Calu3 (cell line): Measurements from ENCODE around the gene SLC39A11. TPM values are rescaled to one million over a fixed set of nuclear protein-coding genes. Genes with fewer than 3 reads are reported as not detected.
A peak's percentile ranks its signal among the peaks of the same experiment; 100 is the strongest.

Source experiments
- BruUV-seq: library from RNA; stranded (reverse); fragments of 400-500 nt; replicated peaks from 2 replicates; lab custom pipeline; 2021; lab: Mats Ljungman, UMichigan
- CTCF ChIA-PET: fragments of 300-600 bp; sonication (Branson Sonifier 250); formaldehyde crosslinking; loops from one replicate; lab custom pipeline; 2022; ENCODE audit warnings: antibody characterized with exemption; lab: Charles Lee
- DNase-seq: peaks from one replicate; pipeline ENCODE4 v3.0.0; 2022
- H3K27ac Mint-ChIP-seq: one replicate; pipeline ENCODE4 v1.8.0; 2022; ENCODE audit warnings: mixed read lengths; ENCODE audit not compliant: unreplicated experiment
- H3K27me3 Mint-ChIP-seq: one replicate; pipeline ENCODE4 v1.8.0; 2022; ENCODE audit warnings: mixed read lengths; ENCODE audit not compliant: unreplicated experiment
- H3K36me3 Mint-ChIP-seq: one replicate; pipeline ENCODE4 v1.8.0; 2022; ENCODE audit warnings: mild to moderate bottlenecking, moderate library complexity, mixed read lengths; ENCODE audit not compliant: insufficient read depth, unreplicated experiment
- H3K4me1 Mint-ChIP-seq: one replicate; pipeline ENCODE4 v1.8.0; 2022; ENCODE audit warnings: mild to moderate bottlenecking, low read depth, mixed read lengths; ENCODE audit not compliant: unreplicated experiment
- H3K4me3 Mint-ChIP-seq: one replicate; pipeline ENCODE4 v1.8.0; 2022; ENCODE audit warnings: mild to moderate bottlenecking, low read depth, moderate library complexity, mixed read lengths; ENCODE audit not compliant: unreplicated experiment
- H3K9me3 Mint-ChIP-seq: one replicate; pipeline ENCODE4 v1.8.0; 2022; ENCODE audit warnings: low read depth, mixed read lengths; ENCODE audit not compliant: unreplicated experiment
- CTCF ChIP-seq: fragments of 200-600 bp; IDR thresholded peaks from one replicate; pipeline ENCODE4 v1.8.0; 2022; ENCODE audit warnings: antibody characterized with exemption; ENCODE audit not compliant: unreplicated experiment
- intact Hi-C: fragments of 100-400 bp; cut with micrococcal nuclease; formaldehyde crosslinking; loops from one replicate; pipeline ENCODE4 v1.10.0; 2022; ENCODE audit not compliant: unreplicated experiment
- total RNA-seq: library from RNA; stranded (reverse); gene quantifications from 2 replicates; pipeline ENCODE4 v1.2.3, GENCODE V29; 2022

Gene SLC39A11
- total RNA-seq, 1 experiment from 2014 or later = 60.3 TPM

DNA sequence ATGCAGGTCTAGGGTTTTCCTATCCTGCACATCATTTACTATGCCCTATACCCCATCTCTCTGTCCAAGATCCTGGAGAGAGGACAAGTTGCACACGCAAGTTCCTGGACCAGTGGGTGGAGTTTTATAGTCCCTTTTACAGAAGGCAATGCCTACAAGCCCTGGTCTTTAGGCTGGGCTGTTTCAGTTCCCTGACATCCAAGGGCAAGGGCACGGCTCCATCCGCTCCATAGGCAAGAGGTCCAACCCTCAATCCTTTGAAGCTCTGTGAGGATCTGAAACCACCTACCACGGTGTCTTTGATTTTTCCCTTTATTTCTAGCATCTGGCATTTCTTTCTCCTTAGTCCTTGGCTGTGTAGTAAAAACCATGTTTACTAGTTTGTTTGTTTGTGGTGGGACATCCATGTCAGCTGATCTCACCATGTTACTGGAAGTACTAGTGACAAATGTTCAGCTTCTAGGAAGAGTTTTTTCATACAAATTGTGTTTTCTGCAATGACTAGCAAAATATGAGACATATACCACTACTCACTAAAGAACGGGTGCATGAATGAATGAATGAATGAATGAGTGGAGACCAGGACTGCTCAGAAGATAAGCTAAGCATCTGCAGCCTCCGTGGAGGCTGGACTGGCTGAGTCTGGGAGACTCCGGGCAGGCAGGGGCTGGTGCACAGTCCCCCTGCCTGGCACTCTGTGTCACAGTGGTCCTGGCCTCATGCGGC is 359.4 kb downstream of the SLC39A11 start:
- H3K27ac Mint-ChIP-seq = no peak overlapping the region
- no TSS peak for BruUV-seq
- CTCF ChIA-PET = interaction anchor here (0.5 kb wide), 1 partner anchor 489 kb away, joined by 3 read pairs; no protein-coding TSS in a partner anchor
- intact Hi-C loops = no loop called here
- no peaks in the 10 kb centered on the region for H3K36me3 Mint-ChIP-seq
- peaks cover 19% of the 10 kb centered on the region for H3K4me1 Mint-ChIP-seq
- no peak overlapping the region for H3K4me3 Mint-ChIP-seq
- no peak for TF ChIP-seq CTCF
- no peaks in the 10 kb centered on the region for H3K27me3 Mint-ChIP-seq
- no peak for DNase-seq
- H3K9me3 Mint-ChIP-seq = no peaks in the 10 kb centered on the region

- no peak overlapping the region for H3K27ac Mint-ChIP-seq
- no peaks in the 10 kb centered on the region for H3K36me3 Mint-ChIP-seq
- no peak for DNase-seq
- no peaks in the 10 kb centered on the region for H3K27me3 Mint-ChIP-seq
- CTCF ChIA-PET = no interaction called here
- no peak for TF ChIP-seq CTCF
- intact Hi-C loops = no loop called here
- BruUV-seq = no TSS peak
- peaks cover 45% of the 10 kb centered on the region for H3K4me1 Mint-ChIP-seq
- H3K9me3 Mint-ChIP-seq = no peaks in the 10 kb centered on the region
- no peak overlapping the region for H3K4me3 Mint-ChIP-seq
Measured at GRCh38 chr17:72730077-72730476, 362.4 kb downstream of the SLC39A11 start.

- no peak for DNase-seq
- CTCF ChIA-PET = interaction anchor here (0.5 to 4.8 kb wide), 14 partner anchors 9 to 1637 kb away, joined by 3 to 41 read pairs (median 4); partner anchors contain the start of gene COG1
- H3K27ac Mint-ChIP-seq = no peak overlapping the region
- H3K4me3 Mint-ChIP-seq = no peak overlapping the region
- no peaks in the 10 kb centered on the region for H3K27me3 Mint-ChIP-seq
- TF ChIP-seq CTCF = no peak
- peaks cover 47% of the 10 kb centered on the region for H3K4me1 Mint-ChIP-seq
- H3K9me3 Mint-ChIP-seq = no peaks in the 10 kb centered on the region
- intact Hi-C loops = loop anchor here (1.0 to 5.0 kb wide), 4 partner anchors 430 to 645 kb away; no protein-coding TSS in a partner anchor
- no TSS peak for BruUV-seq
- H3K36me3 Mint-ChIP-seq = no peaks in the 10 kb centered on the region
Measured at GRCh38 chr17:72726936-72727335, 365.6 kb downstream of the SLC39A11 start.

DNA sequence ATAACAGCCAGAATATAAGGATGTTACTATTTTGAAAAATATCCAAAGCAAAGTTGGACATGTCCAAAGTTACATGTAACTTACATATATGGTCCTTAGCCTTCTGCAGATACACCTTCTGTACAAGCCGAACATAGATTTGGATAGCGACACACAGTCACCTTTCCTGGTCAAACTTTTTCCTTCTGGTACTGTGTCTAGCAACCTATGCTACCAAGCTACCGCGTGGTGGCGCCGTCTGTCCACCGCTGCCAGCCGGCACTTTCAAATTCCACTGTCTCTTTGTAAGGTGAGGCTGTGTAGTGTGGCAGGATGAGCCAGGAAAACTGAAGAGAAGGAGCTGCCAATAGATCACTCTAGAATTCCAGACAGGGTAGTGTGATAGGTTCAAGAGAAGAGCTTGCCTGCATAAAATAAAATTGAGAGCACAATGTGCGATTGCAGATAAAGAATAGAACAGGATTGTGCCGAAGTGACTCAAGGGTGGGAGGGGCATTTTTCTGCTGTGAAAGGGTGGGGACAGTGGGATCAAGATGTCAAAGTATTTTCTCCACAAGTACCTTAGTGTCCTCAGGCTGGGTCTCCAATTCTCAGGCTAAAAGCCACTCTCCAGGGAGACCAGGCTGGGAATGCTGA is 366.9 kb downstream of the SLC39A11 start:
- Mint-ChIP-seq H3K36me3 (no peaks in the 10 kb centered on the region), H3K4me3 (no peak overlapping the region), H3K27ac (peak overlapping the region; percentile 2), H3K4me1 (peaks cover 45% of the 10 kb centered on the region), H3K9me3 (no peaks in the 10 kb centered on the region), H3K27me3 (no peaks in the 10 kb centered on the region)
- DNase-seq = peak; percentile 77
- CTCF ChIA-PET = interaction anchor here (0.6 to 4.8 kb wide), 13 partner anchors 8 to 606 kb away, joined by 3 to 41 read pairs (median 5); a partner anchor contains a TSS
- peak; percentile 90 for TF ChIP-seq CTCF
- no TSS peak for BruUV-seq
- intact Hi-C loops = loop anchor here (2.0 to 5.0 kb wide), 3 partner anchors 431 to 647 kb away; no protein-coding TSS in a partner anchor
